CD4-positive, CD25-positive, alpha-beta regulatory T cell (primary cell): ENCODE results near the gene MKNK1. TPM values are rescaled to one million over a fixed set of nuclear protein-coding genes. Genes with fewer than 3 reads are reported as not detected.
A peak's percentile ranks its signal among the peaks of the same experiment; 100 is the strongest.

ENCODE experiments used
- ATAC-seq, 2 donors: fragments of 150-1000 bp; cut with Tn5 transposase; one replicate each; pipeline ENCODE4 v1.10.0; 2021; ENCODE audit warnings: low read depth in 2 of 2, moderate number of reproducible peaks in 2 of 2, moderate library complexity in 1 of 2
- DNase-seq, 3 donors: peaks; one replicate each; pipeline versions ENCODE4 v3.0.0 to v3.0.0-alpha.2; 2012 to 2022; ENCODE audit warnings: mixed read lengths in 1 of 3
- H3K27ac ChIP-seq: one replicate; pipeline ENCODE4 v1.7.0; 2013; ENCODE audit warnings: mild to moderate bottlenecking, low read length; ENCODE audit not compliant: insufficient read depth, poor library complexity, severe bottlenecking
- H3K27me3 ChIP-seq: one replicate; pipeline ENCODE4 v1.7.0; 2013; ENCODE audit warnings: low read length; ENCODE audit not compliant: control insufficient read depth, insufficient read depth
- H3K36me3 ChIP-seq: one replicate; pipeline ENCODE4 v1.7.0; 2013; ENCODE audit warnings: mild to moderate bottlenecking, low read length, moderate library complexity; ENCODE audit not compliant: control insufficient read depth, insufficient read depth
- H3K4me1 ChIP-seq: 2 replicates; pipeline ENCODE4 v1.7.0; 2013; ENCODE audit warnings: mild to moderate bottlenecking, low read length; ENCODE audit not compliant: insufficient read depth, control insufficient read depth, poor library complexity, severe bottlenecking
- H3K4me3 ChIP-seq: one replicate; pipeline ENCODE4 v1.7.0; 2013; ENCODE audit warnings: low read depth, mild to moderate bottlenecking, low read length, moderate library complexity
- H3K9me3 ChIP-seq, 2 experiments: 1 replicate in 1 of 2; 2 replicates in 1 of 2; pipeline ENCODE4 v1.7.0; 2013; ENCODE audit warnings: low read length in 2 of 2, mild to moderate bottlenecking in 1 of 2, moderate library complexity in 1 of 2; ENCODE audit not compliant: control insufficient read depth in 2 of 2
- H3K27ac Mint-ChIP-seq, 3 donors: one replicate each; pipeline ENCODE4 v1.8.0; 2020 to 2022; ENCODE audit warnings: mild to moderate bottlenecking in 3 of 3, mixed read lengths in 3 of 3, moderate library complexity in 2 of 3
- H3K27me3 Mint-ChIP-seq: one replicate; pipeline ENCODE4 v1.8.0; 2022; ENCODE audit warnings: mild to moderate bottlenecking, mixed read lengths
- H3K36me3 Mint-ChIP-seq: one replicate; pipeline ENCODE4 v1.8.0; 2020; ENCODE audit warnings: mixed read lengths
- H3K4me1 Mint-ChIP-seq, 4 donors: one replicate each; pipeline ENCODE4 v1.8.0; 2020 to 2022; ENCODE audit warnings: mixed read lengths in 4 of 4, mild to moderate bottlenecking in 1 of 4
- H3K4me3 Mint-ChIP-seq, 4 donors: one replicate each; pipeline ENCODE4 v1.8.0; 2020 to 2022; ENCODE audit warnings: mild to moderate bottlenecking in 4 of 4, mixed read lengths in 4 of 4, moderate library complexity in 3 of 4
- H3K9me3 Mint-ChIP-seq, 7 donors: one replicate each; pipeline ENCODE4 v1.8.0; 2020 to 2022; ENCODE audit warnings: mixed read lengths in 7 of 7, mild to moderate bottlenecking in 3 of 7, moderate library complexity in 2 of 7
- polyA plus RNA-seq, 4 donors: library from polyadenylated mRNA; unstranded; fragments of 300-500 nt; fragmentation: Illumina TruSeq; gene quantifications; one replicate each; pipeline ENCODE4 v1.2.3, GENCODE V29; 2021
- total RNA-seq: library from RNA; stranded (reverse); gene quantifications from one replicate; pipeline ENCODE4 v1.2.3, GENCODE V29; 2022

Gene MKNK1
- total and polyA plus RNA-seq, 5 donors from 2014 or later: 15.8 to 45.0 (median 16.8) TPM

- peak; percentile 59 to 61 for ATAC-seq
- peaks cover 11% of the 10 kb centered on the region for H3K27me3 Mint-ChIP-seq
- H3K27ac ChIP-seq: no peak overlapping the region
- H3K4me3 Mint-ChIP-seq: peak overlapping the region in 1 of 4 donors; percentile 59
- peak; percentile 10 to 39 (median 31) for DNase-seq
- H3K36me3 Mint-ChIP-seq: no peaks in the 10 kb centered on the region
- peak overlapping the region in 2 of 3 donors; percentile 42 to 78 for H3K27ac Mint-ChIP-seq
- peaks cover 4% of the 10 kb centered on the region for H3K27me3 ChIP-seq
- H3K4me3 ChIP-seq: no peak overlapping the region
- no peaks in the 10 kb centered on the region for H3K9me3 Mint-ChIP-seq
- H3K9me3 ChIP-seq: no peaks in the 10 kb centered on the region
- H3K36me3 ChIP-seq: no peaks in the 10 kb centered on the region
- peaks cover 3% of the 10 kb centered on the region for H3K4me1 ChIP-seq
- H3K4me1 Mint-ChIP-seq: peaks cover 6 to 12% (median 10%) of the 10 kb centered on the region in 4 donors
Measured at GRCh38 chr1:46549697-46550681, 54.1 kb downstream of the MKNK1 start.

- H3K27ac ChIP-seq: no peak overlapping the region
Measured at GRCh38 chr1:46547481-46548383, 56.3 kb downstream of the MKNK1 start.

GRCh38 chr1:46546210-46546609 lies 57.9 kb downstream of the MKNK1 start:
- Histone ChIP-seq H3K27ac (no peak overlapping the region), H3K36me3 (no peaks in the 10 kb centered on the region), H3K4me3 (no peak overlapping the region), H3K27me3 (peaks cover 12% of the 10 kb centered on the region), H3K4me1 (peaks cover 6% of the 10 kb centered on the region), H3K9me3 (no peaks in the 10 kb centered on the region)
- no peaks in the 10 kb centered on the region for H3K36me3 Mint-ChIP-seq
- no peak for ATAC-seq
- H3K4me3 Mint-ChIP-seq: no peak overlapping the region
- peaks cover 16% of the 10 kb centered on the region for H3K27me3 Mint-ChIP-seq
- H3K27ac Mint-ChIP-seq: peak overlapping the region in 1 of 3 donors; percentile 90
- H3K4me1 Mint-ChIP-seq: peaks cover 6 to 18% (median 10%) of the 10 kb centered on the region in 4 donors
- H3K9me3 Mint-ChIP-seq: no peaks in the 10 kb centered on the region
- no peak for DNase-seq

More at GRCh38 chr1:46547481-46548383, 56.3 kb downstream of the MKNK1 start:
- H3K4me1 Mint-ChIP-seq: peaks cover 6 to 18% (median 10%) of the 10 kb centered on the region in 4 donors
- Histone ChIP-seq H3K36me3 (no peaks in the 10 kb centered on the region), H3K27me3 (peaks cover 10% of the 10 kb centered on the region), H3K9me3 (no peaks in the 10 kb centered on the region), H3K4me1 (peaks cover 6% of the 10 kb centered on the region), H3K4me3 (no peak overlapping the region)
- peaks cover 16% of the 10 kb centered on the region for H3K27me3 Mint-ChIP-seq
- ATAC-seq: no peak
- H3K27ac Mint-ChIP-seq: no peak overlapping the region
- H3K4me3 Mint-ChIP-seq: peak overlapping the region in 1 of 4 donors; percentile 61
- H3K36me3 Mint-ChIP-seq: no peaks in the 10 kb centered on the region
- DNase-seq: peak in 2 of 3 donors; percentile 23 to 55
- H3K9me3 Mint-ChIP-seq: no peaks in the 10 kb centered on the region

- Mint-ChIP-seq H3K4me3 (no peak overlapping the region), H3K27ac (peak overlapping the region in 1 of 3 donors; percentile 75), H3K4me1 (peaks cover 6 to 18% (median 10%) of the 10 kb centered on the region in 4 donors), H3K36me3 (no peaks in the 10 kb centered on the region), H3K27me3 (peaks cover 16% of the 10 kb centered on the region), H3K9me3 (no peaks in the 10 kb centered on the region)
- H3K9me3 ChIP-seq: no peaks in the 10 kb centered on the region
- H3K4me3 ChIP-seq: no peak overlapping the region
- no peak overlapping the region for H3K27ac ChIP-seq
- no peaks in the 10 kb centered on the region for H3K36me3 ChIP-seq
- peaks cover 12% of the 10 kb centered on the region for H3K27me3 ChIP-seq
- DNase-seq: no peak
- peaks cover 6% of the 10 kb centered on the region for H3K4me1 ChIP-seq
- no peak for ATAC-seq
Measured at GRCh38 chr1:46545784-46546183, 58.3 kb downstream of the MKNK1 start.

- Mint-ChIP-seq H3K27me3 (peaks cover 16% of the 10 kb centered on the region), H3K9me3 (peaks cover 0 to 1% (median 0%) of the 10 kb centered on the region in 7 donors), H3K36me3 (no peaks in the 10 kb centered on the region), H3K4me3 (no peak overlapping the region), H3K27ac (peak overlapping the region in 1 of 3 donors; percentile 15), H3K4me1 (peaks cover 6 to 15% (median 7%) of the 10 kb centered on the region in 4 donors)
- Histone ChIP-seq H3K36me3 (no peaks in the 10 kb centered on the region), H3K27ac (no peak overlapping the region), H3K27me3 (peaks cover 12% of the 10 kb centered on the region), H3K4me1 (peaks cover 3% of the 10 kb centered on the region), H3K9me3 (no peaks in the 10 kb centered on the region), H3K4me3 (no peak overlapping the region)
- no peak for DNase-seq
- no peak for ATAC-seq
Measured at GRCh38 chr1:46544561-46545240, 59.4 kb downstream of the MKNK1 start.

- no peak overlapping the region for H3K27ac Mint-ChIP-seq
- peaks cover 0 to 1% (median 0%) of the 10 kb centered on the region in 7 donors for H3K9me3 Mint-ChIP-seq
- Histone ChIP-seq H3K9me3 (no peaks in the 10 kb centered on the region), H3K27me3 (peaks cover 12% of the 10 kb centered on the region), H3K27ac (no peak overlapping the region), H3K36me3 (no peaks in the 10 kb centered on the region), H3K4me1 (peaks cover 3% of the 10 kb centered on the region), H3K4me3 (no peak overlapping the region)
- no peak for ATAC-seq
- DNase-seq: no peak
- H3K27me3 Mint-ChIP-seq: peaks cover 20% of the 10 kb centered on the region
- H3K36me3 Mint-ChIP-seq: no peaks in the 10 kb centered on the region
- H3K4me3 Mint-ChIP-seq: no peak overlapping the region
- peaks cover 0 to 9% (median 4%) of the 10 kb centered on the region in 4 donors for H3K4me1 Mint-ChIP-seq
Measured at GRCh38 chr1:46543761-46544560, 60.1 kb downstream of the MKNK1 start.
